Lung (tissue), 12 donors: ENCODE measurements around the gene ERC2. TPM values are rescaled to one million over a fixed set of nuclear protein-coding genes. Genes with fewer than 3 reads are reported as not detected.

Source experiments
- ATAC-seq: fragments of 200-7000 bp; cut with Tn5 transposase; one replicate; pipeline ENCODE4 v1.9.1; 2020; ENCODE audit warnings: moderate number of reproducible peaks; ENCODE audit not compliant: insufficient read depth, low FRiP score
- DNase-seq, 3 donors: peaks; one replicate each; pipeline ENCODE4 v3.0.0-alpha.2; 2013 to 2017
- H3K27ac ChIP-seq, 2 donors: one replicate each; pipeline ENCODE4 v1.5.1; 2013; ENCODE audit warnings: mild to moderate bottlenecking in 2 of 2, moderate library complexity in 2 of 2, control low read depth in 1 of 2, inconsistent platforms in 1 of 2, low read depth in 1 of 2, low read length in 1 of 2
- H3K27me3 ChIP-seq, 3 donors: one replicate each; pipeline ENCODE4 v1.5.1; 2013; ENCODE audit warnings: low read length in 2 of 3; ENCODE audit not compliant: control insufficient read depth in 3 of 3, insufficient read depth in 3 of 3
- H3K36me3 ChIP-seq, 4 donors: one replicate each; pipeline ENCODE4 v1.5.1; 2013; ENCODE audit warnings: low read length in 4 of 4, mild to moderate bottlenecking in 1 of 4, moderate library complexity in 1 of 4; ENCODE audit not compliant: control insufficient read depth in 4 of 4, insufficient read depth in 4 of 4
- H3K4me1 ChIP-seq, 5 donors: one replicate each; pipeline ENCODE4 v1.5.1; 2013; ENCODE audit warnings: low read length in 5 of 5, mild to moderate bottlenecking in 2 of 5, moderate library complexity in 1 of 5; ENCODE audit not compliant: control insufficient read depth in 5 of 5, insufficient read depth in 5 of 5
- H3K4me3 ChIP-seq: one replicate; pipeline ENCODE4 v1.5.1; 2013; ENCODE audit warnings: mild to moderate bottlenecking, control low read depth, moderate library complexity
- H3K9ac ChIP-seq, 2 donors: one replicate each; pipeline ENCODE4 v1.5.1; 2013; ENCODE audit warnings: low read length in 2 of 2, control low read depth in 1 of 2; ENCODE audit not compliant: insufficient read depth in 1 of 2
- H3K9me3 ChIP-seq, 4 donors: one replicate each; pipeline ENCODE4 v1.5.1; 2013; ENCODE audit warnings: low read length in 3 of 4, mild to moderate bottlenecking in 1 of 4, moderate library complexity in 1 of 4; ENCODE audit not compliant: control insufficient read depth in 4 of 4, insufficient read depth in 3 of 4
- WGBS, 2 donors: extraction: QIAGEN DNeasy Blood & Tissue Kit; methylation state at CpG; one replicate each; pipeline ENCODE4 v1.1.7; 2013; 5-methylcytosine and 5-hydroxymethylcytosine counted together
- polyA plus RNA-seq, 2 donors: library from polyadenylated mRNA; stranded (reverse); fragments of 200-250 nt; gene quantifications; one replicate each; pipeline ENCODE4 v1.2.1, GENCODE V29; 2013
- total RNA-seq, 2 donors: library from RNA; depleted of rRNA in 1 of 2; stranded (reverse); fragments of >200 nt in 1 of 2; gene quantifications; one replicate each; pipeline ENCODE4 v1.2.1, GENCODE V29; 2014 to 2021
- TF ChIP-seq, protein P1 (sequence below): IDR thresholded peaks from 2 replicates; pipeline ENCODE4 v1.5.1; 2012; ENCODE audit warnings: mild to moderate bottlenecking; ENCODE audit errors: control extremely low read depth, extremely low read depth
- donor health status: control.
- donor health status: control.
- donor health status: Bipolar disorder and iron deficiency.
- donor health status: healthy.
- donor health status: DM: yes; HTN: yes; CAD: no.

Gene ERC2
- total and polyA plus RNA-seq, 4 donors, result 0.20 to 3.5 (median 0.97) TPM

DNA sequence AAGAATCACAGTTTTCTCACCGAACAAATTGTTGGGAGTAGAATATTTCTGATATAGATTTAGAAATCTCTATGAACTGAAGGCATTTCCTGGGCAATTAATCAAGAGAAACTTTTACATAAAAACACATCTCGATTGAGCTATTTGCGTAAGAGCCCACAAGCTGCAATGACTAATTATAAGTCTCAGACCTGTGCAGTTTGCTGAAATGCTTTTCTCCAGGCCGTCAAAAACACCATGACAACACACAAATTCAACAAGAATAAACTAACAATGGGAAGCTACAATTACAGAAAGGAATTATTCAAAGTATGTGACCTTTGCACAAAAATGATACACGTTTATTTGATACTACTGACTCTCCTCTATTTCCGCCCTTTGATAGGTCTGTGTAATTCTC, 499.9 kb downstream of the ERC2 start:
- TF ChIP-seq, protein P1, sequence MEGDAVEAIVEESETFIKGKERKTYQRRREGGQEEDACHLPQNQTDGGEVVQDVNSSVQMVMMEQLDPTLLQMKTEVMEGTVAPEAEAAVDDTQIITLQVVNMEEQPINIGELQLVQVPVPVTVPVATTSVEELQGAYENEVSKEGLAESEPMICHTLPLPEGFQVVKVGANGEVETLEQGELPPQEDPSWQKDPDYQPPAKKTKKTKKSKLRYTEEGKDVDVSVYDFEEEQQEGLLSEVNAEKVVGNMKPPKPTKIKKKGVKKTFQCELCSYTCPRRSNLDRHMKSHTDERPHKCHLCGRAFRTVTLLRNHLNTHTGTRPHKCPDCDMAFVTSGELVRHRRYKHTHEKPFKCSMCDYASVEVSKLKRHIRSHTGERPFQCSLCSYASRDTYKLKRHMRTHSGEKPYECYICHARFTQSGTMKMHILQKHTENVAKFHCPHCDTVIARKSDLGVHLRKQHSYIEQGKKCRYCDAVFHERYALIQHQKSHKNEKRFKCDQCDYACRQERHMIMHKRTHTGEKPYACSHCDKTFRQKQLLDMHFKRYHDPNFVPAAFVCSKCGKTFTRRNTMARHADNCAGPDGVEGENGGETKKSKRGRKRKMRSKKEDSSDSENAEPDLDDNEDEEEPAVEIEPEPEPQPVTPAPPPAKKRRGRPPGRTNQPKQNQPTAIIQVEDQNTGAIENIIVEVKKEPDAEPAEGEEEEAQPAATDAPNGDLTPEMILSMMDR, result no peak
- Histone ChIP-seq H3K9me3 (peaks cover 0 to 2% (median 0%) of the 10 kb centered on the region in 4 donors), H3K4me3 (no peak overlapping the region), H3K36me3 (no peaks in the 10 kb centered on the region), H3K9ac (no peak overlapping the region), H3K27ac (no peak overlapping the region), H3K4me1 (no peaks in the 10 kb centered on the region), H3K27me3 (no peaks in the 10 kb centered on the region)
- WGBS, 2 donors, result 60 to 77% methylated on average over 6 of the region's 6 CpGs
- ATAC-seq, result no peak
- DNase-seq, result no peak

DNA sequence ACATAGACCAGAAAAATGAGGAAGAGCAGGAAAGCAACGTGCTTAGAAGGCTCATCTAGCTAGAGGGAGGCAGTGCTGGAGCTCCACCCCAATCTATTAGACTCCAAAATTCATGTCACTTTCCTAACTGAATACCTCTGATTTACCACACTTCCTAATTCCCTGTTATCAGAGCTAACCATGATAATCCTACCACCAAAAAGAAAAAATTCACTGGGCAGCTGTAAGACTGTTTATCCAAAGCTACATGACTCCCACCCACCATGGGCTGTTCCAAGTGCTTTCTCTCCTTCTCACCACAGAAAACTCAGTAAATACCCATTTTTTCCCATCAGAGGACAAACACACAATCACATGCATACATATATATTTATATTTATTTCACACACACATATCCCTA, 501.7 kb downstream of the ERC2 start:
- Histone ChIP-seq H3K27ac (no peak overlapping the region), H3K9ac (no peak overlapping the region), H3K4me3 (no peak overlapping the region), H3K9me3 (no peaks in the 10 kb centered on the region), H3K4me1 (no peaks in the 10 kb centered on the region), H3K27me3 (no peaks in the 10 kb centered on the region), H3K36me3 (no peaks in the 10 kb centered on the region)
- TF ChIP-seq, protein P1, result no peak
- WGBS, 2 donors, result 79 to 81% methylated on average over 1 of the region's 1 CpG
- ATAC-seq, result no peak
- DNase-seq, result no peak

DNA sequence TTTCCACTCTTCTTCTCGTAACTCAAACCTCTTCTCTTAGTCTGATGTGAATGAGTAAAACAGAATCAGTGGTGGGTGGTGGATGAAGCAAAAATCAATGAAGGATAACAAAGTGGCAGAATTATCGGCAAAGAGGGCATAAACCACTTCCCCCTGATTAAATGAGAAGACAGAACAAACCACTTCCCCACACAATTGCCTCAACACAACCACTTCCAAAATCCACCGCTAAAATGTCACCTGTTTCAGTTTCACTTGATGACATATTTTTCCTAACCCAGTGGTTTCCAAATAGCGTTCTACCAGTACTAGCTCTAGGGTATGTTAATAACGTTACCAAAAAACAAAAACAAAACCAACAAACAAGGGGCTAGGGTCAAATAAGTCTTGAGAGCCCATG, 502.5 kb downstream of the ERC2 start:
- Histone ChIP-seq H3K9me3 (no peaks in the 10 kb centered on the region), H3K4me3 (no peak overlapping the region), H3K4me1 (no peaks in the 10 kb centered on the region), H3K9ac (no peak overlapping the region), H3K27ac (no peak overlapping the region), H3K36me3 (no peaks in the 10 kb centered on the region), H3K27me3 (no peaks in the 10 kb centered on the region)
- TF ChIP-seq, protein P1, result no peak
- ATAC-seq, result no peak
- 79 to 82% methylated on average over 5 of the region's 5 CpGs for WGBS, 2 donors
- no peak for DNase-seq

DNA sequence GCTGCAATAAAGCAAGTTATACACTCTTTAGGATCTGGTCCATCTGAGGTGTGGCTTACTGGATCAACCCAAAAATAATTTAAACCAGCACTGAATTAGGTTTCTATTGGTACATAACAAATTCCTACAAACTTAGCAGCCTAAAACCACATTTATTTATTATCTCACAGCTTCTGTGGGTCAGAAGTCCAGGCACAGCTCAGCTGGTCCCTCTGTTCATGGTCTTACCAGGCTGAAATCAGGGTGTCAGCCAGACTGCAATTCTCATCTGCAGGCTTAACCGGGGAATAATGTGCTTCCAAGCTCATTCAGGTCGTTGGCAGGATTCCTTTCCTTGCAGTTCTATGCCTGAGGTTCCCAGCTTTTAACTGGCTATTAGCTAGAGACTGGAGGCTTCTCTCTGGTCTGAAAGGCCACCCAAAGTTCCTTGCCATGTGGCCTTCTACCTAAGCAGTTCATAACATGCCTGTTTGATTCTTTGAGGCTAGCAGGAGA, 503.7 kb downstream of the ERC2 start:
- no peak for ATAC-seq
- Histone ChIP-seq H3K4me3 (no peak overlapping the region), H3K9ac (no peak overlapping the region), H3K9me3 (no peaks in the 10 kb centered on the region), H3K36me3 (no peaks in the 10 kb centered on the region), H3K4me1 (peaks cover 0 to 8% (median 0%) of the 10 kb centered on the region in 5 donors), H3K27ac (no peak overlapping the region), H3K27me3 (no peaks in the 10 kb centered on the region)
- TF ChIP-seq, protein P1, result no peak
- no peak for DNase-seq
- WGBS, 2 donors, result 61 to 63% methylated on average over 2 of the region's 2 CpGs
